ENCODE measurements around the gene SHKBP1. TPM values are rescaled to one million over a fixed set of nuclear protein-coding genes. Genes with fewer than 3 reads are reported as not detected.

Gene SHKBP1
- total and polyA plus RNA-seq, 4 donors = 21.1 to 191 (median 97.1) TPM

DNA sequence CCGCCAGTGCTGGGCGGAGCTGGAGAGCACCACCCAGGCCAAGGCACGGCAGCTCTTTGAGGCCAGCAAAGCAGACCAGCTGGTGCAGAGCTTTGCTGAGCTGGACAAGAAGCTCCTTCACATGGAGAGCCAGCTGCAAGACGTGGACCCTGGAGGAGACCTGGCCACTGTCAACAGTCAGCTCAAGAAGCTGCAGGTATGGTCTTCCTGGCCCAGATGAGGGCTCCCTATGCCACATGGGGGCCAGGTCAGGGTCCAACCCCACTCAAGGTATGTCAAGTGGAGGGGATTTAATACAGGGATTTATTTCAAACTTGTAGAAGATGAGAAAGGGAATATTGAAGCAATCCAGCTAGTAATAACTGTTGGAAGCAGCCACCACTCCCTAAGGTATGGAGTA is 42.5 kb upstream of the SHKBP1 start:
- DNase-seq = no peak
- TF ChIP-seq, protein P1, sequence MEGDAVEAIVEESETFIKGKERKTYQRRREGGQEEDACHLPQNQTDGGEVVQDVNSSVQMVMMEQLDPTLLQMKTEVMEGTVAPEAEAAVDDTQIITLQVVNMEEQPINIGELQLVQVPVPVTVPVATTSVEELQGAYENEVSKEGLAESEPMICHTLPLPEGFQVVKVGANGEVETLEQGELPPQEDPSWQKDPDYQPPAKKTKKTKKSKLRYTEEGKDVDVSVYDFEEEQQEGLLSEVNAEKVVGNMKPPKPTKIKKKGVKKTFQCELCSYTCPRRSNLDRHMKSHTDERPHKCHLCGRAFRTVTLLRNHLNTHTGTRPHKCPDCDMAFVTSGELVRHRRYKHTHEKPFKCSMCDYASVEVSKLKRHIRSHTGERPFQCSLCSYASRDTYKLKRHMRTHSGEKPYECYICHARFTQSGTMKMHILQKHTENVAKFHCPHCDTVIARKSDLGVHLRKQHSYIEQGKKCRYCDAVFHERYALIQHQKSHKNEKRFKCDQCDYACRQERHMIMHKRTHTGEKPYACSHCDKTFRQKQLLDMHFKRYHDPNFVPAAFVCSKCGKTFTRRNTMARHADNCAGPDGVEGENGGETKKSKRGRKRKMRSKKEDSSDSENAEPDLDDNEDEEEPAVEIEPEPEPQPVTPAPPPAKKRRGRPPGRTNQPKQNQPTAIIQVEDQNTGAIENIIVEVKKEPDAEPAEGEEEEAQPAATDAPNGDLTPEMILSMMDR (IDR thresholded peaks at IDR 0.05; ENCODE audit: control extremely low read depth, extremely low read depth) = no peak
- H3K27me3 ChIP-seq (ENCODE audit: control insufficient read depth in 3 of 3, insufficient read depth in 3 of 3, low read length in 2 of 3) = peaks cover 0 to 3% (median 0%) of the 10 kb centered on the region in 3 donors
- no peaks in the 10 kb centered on the region for H3K36me3 ChIP-seq (ENCODE audit: control insufficient read depth in 4 of 4, insufficient read depth in 4 of 4, low read length in 4 of 4)
- H3K9ac ChIP-seq (ENCODE audit: insufficient read depth in 1 of 2, low read length in 2 of 2) = no peak overlapping the region
- peaks cover 0 to 9% (median 0%) of the 10 kb centered on the region in 5 donors for H3K4me1 ChIP-seq (ENCODE audit: control insufficient read depth in 5 of 5, insufficient read depth in 5 of 5, low read length in 5 of 5)
- 84 to 88% methylated on average over 4 of the region's 4 CpGs for WGBS, 2 donors
- no peak for ATAC-seq (ENCODE audit: insufficient read depth, low FRiP score)
- H3K4me3 ChIP-seq = no peak overlapping the region
- H3K27ac ChIP-seq (ENCODE audit: low read depth in 1 of 2, low read length in 1 of 2) = no peak overlapping the region
- H3K9me3 ChIP-seq (ENCODE audit: control insufficient read depth in 4 of 4, insufficient read depth in 3 of 4, low read length in 3 of 4) = peaks cover 0 to 7% (median 0%) of the 10 kb centered on the region in 4 donors

DNA sequence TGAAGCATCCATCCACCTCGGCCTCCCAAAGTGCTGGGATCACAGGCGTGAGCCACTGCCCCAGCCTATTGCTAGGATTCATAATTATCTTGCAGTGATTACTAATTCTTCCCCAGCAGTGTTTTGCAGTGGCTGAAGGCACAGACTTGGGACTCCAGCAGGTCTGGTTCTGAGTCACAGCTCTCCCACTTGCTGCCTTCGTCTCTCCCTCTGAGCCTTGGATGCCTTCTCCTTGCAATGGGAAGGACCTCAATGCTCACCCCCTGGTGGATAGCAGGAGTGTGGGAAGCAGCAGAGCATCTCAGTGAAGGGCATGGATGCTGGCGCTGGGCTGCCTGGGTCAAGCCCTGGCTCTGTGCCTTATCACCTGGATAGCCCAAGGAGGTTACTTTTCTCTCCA is 37.6 kb upstream of the SHKBP1 start:
- DNase-seq = no peak
- H3K9me3 ChIP-seq (ENCODE audit: control insufficient read depth in 4 of 4, insufficient read depth in 3 of 4, low read length in 3 of 4) = peaks cover 0 to 4% (median 0%) of the 10 kb centered on the region in 4 donors
- no peak overlapping the region for H3K4me3 ChIP-seq
- H3K27ac ChIP-seq (ENCODE audit: low read depth in 1 of 2, low read length in 1 of 2) = no peak overlapping the region
- H3K27me3 ChIP-seq (ENCODE audit: control insufficient read depth in 3 of 3, insufficient read depth in 3 of 3, low read length in 2 of 3) = no peaks in the 10 kb centered on the region
- peaks cover 0 to 29% (median 0%) of the 10 kb centered on the region in 5 donors for H3K4me1 ChIP-seq (ENCODE audit: control insufficient read depth in 5 of 5, insufficient read depth in 5 of 5, low read length in 5 of 5)
- H3K9ac ChIP-seq (ENCODE audit: insufficient read depth in 1 of 2, low read length in 2 of 2) = no peak overlapping the region
- TF ChIP-seq, protein P1 (IDR thresholded peaks at IDR 0.05; ENCODE audit: control extremely low read depth, extremely low read depth) = no peak
- WGBS, 2 donors = 68 to 70% methylated on average over 4 of the region's 4 CpGs
- no peak for ATAC-seq (ENCODE audit: insufficient read depth, low FRiP score)
- no peaks in the 10 kb centered on the region for H3K36me3 ChIP-seq (ENCODE audit: control insufficient read depth in 4 of 4, insufficient read depth in 4 of 4, low read length in 4 of 4)

DNA sequence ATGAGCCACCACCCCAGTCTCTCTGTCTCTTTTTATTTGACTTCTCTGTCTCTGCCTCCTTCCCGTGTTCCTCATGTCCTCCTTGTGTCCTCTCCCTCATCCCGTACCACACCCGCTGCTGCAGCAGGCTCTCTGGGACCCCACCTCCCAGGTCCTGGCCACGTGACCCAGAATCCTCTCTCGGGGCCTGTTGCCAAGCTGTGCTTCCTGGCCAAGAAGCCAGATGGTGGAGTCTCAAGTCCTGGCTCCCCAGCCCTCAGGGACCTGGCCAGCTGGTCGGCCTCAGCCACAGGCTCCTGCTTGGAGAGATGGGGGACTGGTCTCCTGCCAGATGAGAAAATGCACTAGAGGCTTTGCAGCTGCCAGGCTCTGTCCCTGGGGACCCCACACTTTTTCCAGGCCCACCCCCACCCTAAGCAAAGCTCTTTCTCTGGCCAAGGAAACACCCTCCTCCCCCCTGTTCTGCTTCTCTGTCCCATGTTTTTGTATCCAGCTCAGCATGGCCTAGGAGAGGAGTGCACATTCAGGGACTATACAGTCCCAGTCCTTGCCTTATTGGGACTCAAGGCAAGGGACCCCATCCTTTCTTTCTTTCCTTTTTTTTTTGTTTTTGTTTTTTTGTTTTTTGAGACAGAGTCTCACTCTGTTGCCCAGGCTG is 34.3 kb upstream of the SHKBP1 start:
- Histone ChIP-seq H3K27ac (ENCODE audit: low read depth in 1 of 2, low read length in 1 of 2) (no peak overlapping the region), H3K27me3 (ENCODE audit: control insufficient read depth in 3 of 3, insufficient read depth in 3 of 3, low read length in 2 of 3) (peaks cover 0 to 2% (median 0%) of the 10 kb centered on the region in 3 donors), H3K4me1 (ENCODE audit: control insufficient read depth in 5 of 5, insufficient read depth in 5 of 5, low read length in 5 of 5) (peaks cover 0 to 29% (median 0%) of the 10 kb centered on the region in 5 donors), H3K4me3 (no peak overlapping the region), H3K9ac (ENCODE audit: insufficient read depth in 1 of 2, low read length in 2 of 2) (no peak overlapping the region), H3K36me3 (ENCODE audit: control insufficient read depth in 4 of 4, insufficient read depth in 4 of 4, low read length in 4 of 4) (no peaks in the 10 kb centered on the region), H3K9me3 (ENCODE audit: control insufficient read depth in 4 of 4, insufficient read depth in 3 of 4, low read length in 3 of 4) (peaks cover 0 to 3% (median 0%) of the 10 kb centered on the region in 4 donors)
- TF ChIP-seq, protein P1 (IDR thresholded peaks at IDR 0.05; ENCODE audit: control extremely low read depth, extremely low read depth) = no peak
- DNase-seq (peak; percentile 99), ATAC-seq (ENCODE audit: insufficient read depth, low FRiP score) (no peak)
- WGBS, 2 donors = 41 to 61% methylated on average over 6 of the region's 6 CpGs
